HG02884 (cell line): ENCODE results near the gene PCDH12.
A peak's percentile ranks its signal among the peaks of the same experiment; 100 is the strongest.

ENCODE experiments used
- ATAC-seq: cut with Tn5 transposase; IDR thresholded peaks from one replicate; pipeline ENCODE4 v1.9.1; 2021; ENCODE audit warnings: mild to moderate bottlenecking, moderate library complexity; ENCODE audit not compliant: unreplicated experiment

The PCDH12 gene

GRCh38 chr5:141966963-141967333, 8.9 kb upstream of the PCDH12 start:
- ATAC-seq, result no peak

- no peak for ATAC-seq
Measured at GRCh38 chr5:141966275-141966962, 8.4 kb upstream of the PCDH12 start.

- ATAC-seq, result no peak
Measured at GRCh38 chr5:141965071-141965470, 7.1 kb upstream of the PCDH12 start.

GRCh38 chr5:141963701-141964100, 5.7 kb upstream of the PCDH12 start:
- ATAC-seq, result no peak

GRCh38 chr5:141961466-141961865, 3.5 kb upstream of the PCDH12 start:
- ATAC-seq, result no peak

GRCh38 chr5:141960449-141961323, 2.7 kb upstream of the PCDH12 start:
- peak; percentile 97 for ATAC-seq

- ATAC-seq, result no peak
Measured at GRCh38 chr5:141960018-141960417, 2.0 kb upstream of the PCDH12 start.

GRCh38 chr5:141958546-141959172, 657 bp upstream of the PCDH12 start:
- ATAC-seq, result no peak

- ATAC-seq, result no peak
Measured at GRCh38 chr5:141957367-141957996, 520 bp downstream of the PCDH12 start.

GRCh38 chr5:141954194-141954593, 3.8 kb downstream of the PCDH12 start:
- no peak for ATAC-seq

GRCh38 chr5:141952020-141952419, 6.0 kb downstream of the PCDH12 start:
- no peak for ATAC-seq

GRCh38 chr5:141951332-141951781, 6.6 kb downstream of the PCDH12 start:
- ATAC-seq, result no peak

- ATAC-seq, result no peak
Measured at GRCh38 chr5:141950207-141951005, 7.6 kb downstream of the PCDH12 start.

GRCh38 chr5:141949511-141949910, 8.5 kb downstream of the PCDH12 start:
- no peak for ATAC-seq

GRCh38 chr5:141948812-141949211, 9.2 kb downstream of the PCDH12 start:
- no peak for ATAC-seq

GRCh38 chr5:141947316-141947715, 10.7 kb downstream of the PCDH12 start:
- no peak for ATAC-seq

- no peak for ATAC-seq
Measured at GRCh38 chr5:141945511-141946051, 12.4 kb downstream of the PCDH12 start.

GRCh38 chr5:141944076-141944475, 13.9 kb downstream of the PCDH12 start:
- ATAC-seq, result no peak

GRCh38 chr5:141942185-141942857, 15.7 kb downstream of the PCDH12 start:
- no peak for ATAC-seq

GRCh38 chr5:141941779-141942178, 16.2 kb downstream of the PCDH12 start:
- no peak for ATAC-seq
